HCT116 (cell line): ENCODE results near the gene EEF1A2. TPM values are rescaled to one million over a fixed set of nuclear protein-coding genes. Genes with fewer than 3 reads are reported as not detected.

Source experiments
- ATAC-seq: fragments of 200-7000 bp; cut with Tn5 transposase; 2 replicates; pipeline ENCODE4 v1.9.1; 2020; ENCODE audit warnings: mild to moderate bottlenecking, moderate library complexity
- BruUV-seq: library from RNA; stranded (reverse); fragments of 400-500 nt; replicated peaks from 2 replicates; lab custom pipeline; 2021; lab: Mats Ljungman, UMichigan
- CTCF ChIA-PET: fragments of 300-600 bp; sonication (Branson Sonifier 250); formaldehyde crosslinking; loops from one replicate; lab custom pipeline; 2021; ENCODE audit warnings: antibody characterized with exemption; lab: Charles Lee
- POLR2A ChIA-PET: fragments of 300-600, 350-600 bp; sonication (Branson Sonifier 250); formaldehyde crosslinking; loops from one replicate; lab custom pipeline; 2021; ENCODE audit warnings: antibody characterized with exemption; lab: Charles Lee
- RAD21 ChIA-PET, 2 experiments: fragments of 300-600 bp; sonication (Branson Sonifier 250); formaldehyde crosslinking; loops; one replicate each; lab custom pipeline; 2023; ENCODE audit warnings: low total read pairs in 2 of 2; ENCODE audit not compliant: uncharacterized antibody in 2 of 2, unreplicated experiment in 2 of 2, low non-redundant PET in 1 of 2; lab: Charles Lee
- DNase-seq: peaks from one replicate; pipeline ENCODE4 v3.0.0-alpha.2; 2010; ENCODE audit warnings: low read depth, low spot score
- H2AFZ ChIP-seq: fragments of 200-600 bp; shearing (Covaris generic), sonication (generic); 2 replicates; pipeline ENCODE4 v1.6.1; 2017; ENCODE audit warnings: low read depth, mixed run types, mixed read lengths, antibody characterized with exemption, low read length; ENCODE audit not compliant: poor library complexity, severe bottlenecking
- H3K27ac ChIP-seq: 2 replicates; pipeline ENCODE4 v1.5.1; 2012; ENCODE audit warnings: low read depth, low read length
- H3K27me3 ChIP-seq: fragments of 200-600 bp; sonication (generic); 2 replicates; pipeline ENCODE4 v1.6.1; 2016; ENCODE audit warnings: mixed run types, low read length, mixed read lengths; ENCODE audit not compliant: insufficient read depth
- H3K36me3 ChIP-seq, 2 experiments: fragments of 200-500 bp in 1 of 2; fragments of 200-600 bp in 1 of 2; sonication (Bioruptor generic) in 1 of 2; sonication (generic) in 1 of 2; 2 replicates each; pipeline versions ENCODE4 v1.5.1 to v1.6.1; 2014 to 2016; ENCODE audit warnings: low read length in 2 of 2, inconsistent platforms in 1 of 2, mixed read lengths in 1 of 2, mixed run types in 1 of 2; ENCODE audit not compliant: insufficient read depth in 2 of 2, control insufficient read depth in 1 of 2
- H3K4me1 ChIP-seq, 2 experiments: fragments of 200-600 bp in 1 of 2; sonication (generic) in 1 of 2; 2 replicates each; pipeline versions ENCODE4 v1.5.1 to v1.6.1; 2012 to 2017; ENCODE audit warnings: low read length in 2 of 2, inconsistent platforms in 1 of 2, mild to moderate bottlenecking in 1 of 2, mixed read lengths in 1 of 2, mixed run types in 1 of 2, moderate library complexity in 1 of 2; ENCODE audit not compliant: insufficient read depth in 2 of 2, control insufficient read depth in 1 of 2
- H3K4me2 ChIP-seq: fragments of 200-600 bp; sonication (generic); 2 replicates; pipeline ENCODE4 v1.6.1; 2017; ENCODE audit warnings: mixed run types, low read length, mixed read lengths
- H3K4me3 ChIP-seq, 2 experiments: fragments of 200-600 bp in 1 of 2; sonication (generic) in 1 of 2; replicated peaks in 1 of 2; 2 replicates each; pipeline ENCODE4 v1.5.1; 2011 to 2016; ENCODE audit warnings: low read length in 2 of 2, control low read depth in 1 of 2, low read depth in 1 of 2, mild to moderate bottlenecking in 1 of 2, mixed read lengths in 1 of 2, mixed run types in 1 of 2
- H3K79me2 ChIP-seq: fragments of 200-600 bp; sonication (generic); 2 replicates; pipeline ENCODE4 v1.6.1; 2017; ENCODE audit warnings: mild to moderate bottlenecking, mixed run types, low read length, moderate library complexity, mixed read lengths; ENCODE audit not compliant: insufficient read depth
- H3K9ac ChIP-seq: fragments of 200-600 bp; sonication (generic); 2 replicates; pipeline ENCODE4 v1.6.1; 2016; ENCODE audit warnings: low read length, mixed read lengths
- H3K9me2 ChIP-seq: fragments of 200-600 bp; sonication (generic), shearing (Covaris generic); 2 replicates; pipeline ENCODE4 v1.6.1; 2017; ENCODE audit warnings: mixed run types, mild to moderate bottlenecking, moderate library complexity; ENCODE audit not compliant: insufficient read depth
- H3K9me3 ChIP-seq, 2 experiments: fragments of 200-500 bp in 1 of 2; fragments of 200-600 bp in 1 of 2; sonication (Bioruptor generic) in 1 of 2; sonication (generic) in 1 of 2; 2 replicates each; pipeline ENCODE4 v1.6.1; 2014 to 2017; ENCODE audit warnings: low read length in 2 of 2, mixed read lengths in 2 of 2, inconsistent platforms in 1 of 2, low read depth in 1 of 2, mild to moderate bottlenecking in 1 of 2, mixed run types in 1 of 2, moderate library complexity in 1 of 2; ENCODE audit not compliant: control insufficient read depth in 1 of 2, insufficient read depth in 1 of 2
- H4K20me1 ChIP-seq: fragments of 200-600 bp; sonication (generic), shearing (Covaris generic); 2 replicates; pipeline ENCODE4 v1.6.1; 2017; ENCODE audit warnings: mixed run types, mild to moderate bottlenecking, moderate library complexity; ENCODE audit not compliant: insufficient read depth
- CBX3 ChIP-seq: IDR thresholded peaks from 2 replicates; pipeline ENCODE4 v1.6.1; 2012; ENCODE audit warnings: low read depth
- CEBPB ChIP-seq: IDR thresholded peaks from 2 replicates; pipeline ENCODE4 v1.6.1; 2012; ENCODE audit warnings: low read depth
- FOSL1 ChIP-seq: IDR thresholded peaks from 2 replicates; pipeline ENCODE4 v1.6.1; 2012; ENCODE audit warnings: low read depth
- SP1 ChIP-seq: IDR thresholded peaks from 2 replicates; pipeline ENCODE4 v1.6.1; 2012; ENCODE audit warnings: low read depth
- TCF7L2 ChIP-seq: IDR thresholded peaks from 2 replicates; pipeline ENCODE4 v1.7.0; 2011; ENCODE audit warnings: borderline replicate concordance, inconsistent platforms; ENCODE audit not compliant: insufficient read depth, insufficient read length; ENCODE audit errors: extremely low read depth
- intact Hi-C: fragments of 100-400 bp; cut with micrococcal nuclease; formaldehyde crosslinking; loops from 2 replicates; pipeline ENCODE4 v1.10.0; 2022
- total RNA-seq: library from RNA; stranded (reverse); gene quantifications from one replicate; pipeline ENCODE4 v1.2.1, GENCODE V29; 2021; ENCODE audit not compliant: unreplicated experiment

Gene EEF1A2
- total RNA-seq, 1 experiment from 2014 or later: 454 TPM

- no peak for TF ChIP-seq TCF7L2
Measured at GRCh38 chr20:63531686-63532448, 33.0 kb upstream of the EEF1A2 start (continued).

- no peaks in the 10 kb centered on the region for H3K36me3 ChIP-seq
- H2AFZ ChIP-seq: no peak overlapping the region
- ChIA-PET CTCF (interaction anchor here (0.7 to 1.6 kb wide), 2 partner anchors 10 to 449 kb away, joined by 3 read pairs; no protein-coding TSS in a partner anchor), POLR2A (interaction anchor here (2.4 kb wide), 1 partner anchor 10 kb away, joined by 7 read pairs; the partner anchor contains the start of gene PPDPF), RAD21 (interaction anchor here in 1 of 2 experiments (0.6 kb wide), 1 partner anchor 11 kb away, joined by 3 read pairs; no protein-coding TSS in a partner anchor)
- no peaks in the 10 kb centered on the region for H3K79me2 ChIP-seq
- TF ChIP-seq CEBPB (no peak), SP1 (no peak), FOSL1 (no peak), CBX3 (no peak)
- intact Hi-C loops: loop anchor here (10.0 kb wide), 1 partner anchor 96 kb away; no protein-coding TSS in a partner anchor
- no peak for ATAC-seq
- BruUV-seq: no TSS peak
- H3K4me3 ChIP-seq: no peak overlapping the region
- no peak overlapping the region for H3K9ac ChIP-seq
- H3K9me3 ChIP-seq: no peaks in the 10 kb centered on the region
- no peaks in the 10 kb centered on the region for H3K27me3 ChIP-seq
- no peak overlapping the region for H3K4me2 ChIP-seq
- H4K20me1 ChIP-seq: no peaks in the 10 kb centered on the region
- H3K27ac ChIP-seq: no peak overlapping the region
- no peak for DNase-seq
- no peaks in the 10 kb centered on the region for H3K9me2 ChIP-seq
- peaks cover 18 to 27% of the 10 kb centered on the region in 2 experiments for H3K4me1 ChIP-seq
Measured at GRCh38 chr20:63530788-63531160, 31.9 kb upstream of the EEF1A2 start.
